Medulla oblongata (tissue), 1 donor: ENCODE data around the gene LNX1.
A peak's percentile ranks its signal among the peaks of the same experiment; 100 is the strongest.

ENCODE experiments used
- DNase-seq: peaks from one replicate; pipeline ENCODE4 v3.0.0-alpha.2; 2015; ENCODE audit errors: extremely low spot score

LNX1 gene

DNA sequence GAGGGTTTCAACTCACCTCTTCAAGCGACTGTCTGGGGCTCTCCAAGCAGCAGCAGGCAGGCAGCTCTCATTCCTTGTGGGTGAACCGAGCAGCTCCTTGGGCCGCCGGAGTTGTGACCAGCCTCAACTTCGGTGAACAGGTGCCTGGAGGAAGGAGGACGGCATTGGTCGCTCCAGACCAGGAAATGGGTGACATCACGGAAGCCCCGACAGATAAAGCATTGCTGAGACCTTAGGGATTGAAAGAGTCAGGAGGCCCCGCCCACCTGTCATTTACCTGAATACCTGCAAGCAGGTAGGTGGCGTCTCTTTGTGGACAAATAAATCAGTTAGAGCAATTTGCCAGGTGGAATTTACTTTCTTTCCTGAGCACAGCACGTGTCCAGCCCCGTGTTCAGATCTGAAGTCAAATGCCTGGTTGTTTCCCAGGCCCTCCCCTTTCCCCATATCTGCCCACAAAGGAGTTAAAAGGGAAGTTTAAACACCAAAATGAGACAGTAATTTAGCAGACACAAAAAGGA is at the start of gene LNX1:
Gene LNX1 (minus strand): TSS at position 115 of the 521 bp plus-strand sequence. CDS start 17,484 bp downstream, outside the sequence.
- DNase-seq, result no peak

DNA sequence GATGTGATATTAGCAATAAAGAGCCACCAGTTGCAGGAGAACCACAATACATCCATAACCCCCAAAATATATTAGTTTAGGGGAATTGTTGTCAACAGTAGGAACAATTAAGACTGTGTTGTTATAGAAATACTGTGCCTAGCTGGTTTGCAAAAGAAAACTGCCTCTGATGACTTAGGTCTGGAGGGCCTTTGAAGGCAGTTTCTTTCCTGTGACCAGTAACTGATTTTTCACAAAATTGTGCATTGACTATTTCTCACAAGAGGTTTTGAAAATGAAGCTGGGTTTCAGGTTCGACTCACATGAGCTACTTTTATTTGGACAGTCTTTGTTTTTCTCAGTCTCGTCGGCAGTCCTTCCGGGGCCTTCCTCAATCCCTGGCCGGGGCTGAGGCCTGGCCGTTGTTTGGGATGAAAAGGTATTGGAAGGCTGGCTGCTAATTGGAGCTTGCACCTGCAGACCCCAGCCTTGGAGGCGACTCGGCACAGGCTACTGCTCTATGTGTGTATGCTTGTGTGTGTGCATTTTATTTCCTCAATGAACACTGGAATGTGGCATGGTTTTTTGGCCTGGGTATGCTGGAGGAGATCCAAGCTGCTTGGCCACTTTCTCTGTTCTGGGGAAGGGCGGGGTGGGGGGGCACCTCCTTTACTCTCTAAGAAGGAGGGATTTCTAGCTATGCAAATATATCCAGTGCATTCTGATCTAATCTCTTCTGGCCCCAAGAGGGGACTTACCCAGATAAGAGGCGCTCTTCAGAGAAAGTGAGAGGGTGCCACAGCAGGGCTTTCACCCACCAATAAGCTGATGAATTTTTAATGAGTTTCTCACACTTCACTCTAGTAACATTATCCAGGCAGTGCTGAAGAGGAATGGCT is 49.5 kb upstream of the LNX1 start:
- DNase-seq, result peak; percentile 7

GRCh38 chr4:53638919-53639318 is 47.6 kb upstream of the LNX1 start:
- no peak for DNase-seq

DNA sequence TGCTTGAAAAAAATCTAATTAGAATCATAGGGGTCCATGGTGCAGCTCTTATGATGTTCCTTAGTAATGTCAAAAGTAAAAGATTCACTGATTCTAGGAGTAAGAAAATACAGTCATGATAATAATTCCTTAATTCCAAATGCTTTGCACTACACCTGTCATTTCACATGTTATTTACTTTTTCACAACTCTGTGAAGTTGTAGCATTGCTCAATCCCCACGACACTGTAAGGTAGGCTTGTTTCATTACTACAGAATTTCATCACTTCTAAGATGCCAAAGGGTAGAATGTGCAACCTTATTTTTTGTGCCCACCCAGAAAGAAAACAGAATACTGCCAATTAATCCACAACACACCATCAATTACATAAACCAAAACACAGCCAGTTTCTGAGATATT is 46.1 kb upstream of the LNX1 start:
- no peak for DNase-seq

DNA sequence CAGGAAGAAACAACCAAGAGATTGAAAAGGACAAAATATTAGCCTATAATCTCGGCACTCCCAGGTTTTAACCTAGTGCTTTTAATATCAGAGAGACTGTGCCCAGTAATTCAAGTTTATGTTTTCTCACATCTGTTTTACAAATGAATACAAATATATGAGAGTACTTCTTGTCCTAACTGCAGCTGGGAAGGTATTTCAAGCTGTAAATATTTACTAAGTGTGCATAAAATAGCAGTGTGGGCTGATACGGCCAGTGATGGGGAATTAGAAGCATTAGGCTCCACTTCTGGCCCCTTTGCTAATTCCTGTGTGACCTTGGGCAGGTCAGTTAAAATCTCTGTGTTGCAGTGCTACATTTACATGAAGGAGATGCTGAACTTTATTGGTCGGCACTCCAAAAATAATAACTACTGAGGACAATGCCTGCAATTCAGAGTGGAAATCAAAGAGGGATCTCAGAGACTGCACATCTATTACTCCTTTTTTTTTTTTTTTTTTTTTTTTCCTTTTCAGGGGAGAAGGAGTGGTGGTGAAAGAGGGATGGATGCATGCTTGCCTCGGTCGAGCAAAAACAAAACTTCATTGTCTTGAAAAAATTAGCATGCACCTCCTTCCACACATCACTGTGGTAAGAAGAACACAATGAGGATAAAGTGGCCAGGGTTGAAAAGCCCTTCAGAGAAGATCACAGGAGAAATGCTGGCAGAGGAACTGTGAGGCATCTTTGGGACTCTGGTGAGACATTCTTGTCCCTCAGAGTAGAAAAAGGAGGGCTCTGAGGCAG is 44.6 kb upstream of the LNX1 start:
- no peak for DNase-seq

DNA sequence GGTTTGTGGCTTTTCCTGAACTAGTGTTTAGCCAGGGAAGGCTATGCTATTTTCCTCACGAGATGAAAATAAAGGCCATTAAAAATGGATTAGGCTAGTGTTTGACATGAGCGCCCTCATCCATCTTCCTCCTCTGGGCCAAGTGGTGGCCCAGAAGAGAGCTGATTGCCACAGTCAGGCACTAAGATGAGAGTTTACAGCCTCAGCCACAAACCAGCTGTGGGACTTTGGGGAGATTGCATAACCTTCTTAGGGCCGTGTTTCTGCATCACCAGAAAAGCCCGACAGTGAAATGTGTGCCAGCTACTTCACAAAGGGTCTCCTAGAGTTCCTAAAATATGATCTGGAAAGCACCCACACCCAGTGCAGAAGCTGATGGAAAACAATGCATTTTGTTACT is 42.3 kb upstream of the LNX1 start:
- DNase-seq, result no peak

GRCh38 chr4:53629296-53629695 is 38.0 kb upstream of the LNX1 start:
- peak; percentile 31 for DNase-seq

DNA sequence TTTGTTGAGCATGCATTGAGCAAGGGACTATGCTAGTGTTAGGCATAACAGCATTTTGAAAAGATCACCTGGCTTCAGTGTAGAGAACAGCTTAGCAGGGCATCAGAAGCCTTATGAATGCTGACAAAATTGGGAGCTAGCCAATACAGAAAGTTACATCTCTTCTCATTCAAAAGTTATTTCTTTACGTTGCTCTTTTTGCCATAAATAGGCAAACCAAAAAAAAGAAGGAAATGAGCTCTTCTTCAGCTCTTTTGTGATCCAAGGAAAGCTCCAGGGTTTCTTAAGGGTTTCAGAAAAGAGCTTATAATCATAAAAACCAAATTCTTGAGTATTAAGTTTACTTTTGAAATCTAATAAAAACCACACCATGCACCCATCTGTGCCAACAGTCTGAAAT is 35.2 kb upstream of the LNX1 start:
- DNase-seq, result no peak

DNA sequence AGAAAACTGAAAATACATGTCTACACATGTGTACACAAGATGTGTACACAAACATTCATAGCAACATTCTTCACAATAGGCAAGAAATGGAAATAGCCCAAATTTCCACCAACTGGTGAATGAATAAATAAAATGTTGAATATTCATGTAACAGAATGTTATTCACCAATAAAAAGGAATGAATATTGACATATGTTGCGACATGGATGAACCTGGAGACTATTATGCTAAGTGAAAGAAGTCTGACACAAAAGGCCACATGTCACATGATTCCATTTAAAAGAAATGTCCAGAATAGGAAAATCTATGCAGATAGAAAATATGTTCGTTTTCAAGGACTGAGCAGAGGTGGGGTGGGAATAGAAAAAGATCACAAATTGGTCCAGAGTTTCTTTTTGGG is 34.6 kb upstream of the LNX1 start:
- no peak for DNase-seq

GRCh38 chr4:53622739-53623151 is 31.5 kb upstream of the LNX1 start:
- no peak for DNase-seq

- DNase-seq, result no peak
These were observed 29.7 kb upstream of the LNX1 start for GRCh38 chr4:53620956-53621355.

- DNase-seq, result no peak
These were observed 28.1 kb upstream of the LNX1 start for GRCh38 chr4:53619431-53619830.

DNA sequence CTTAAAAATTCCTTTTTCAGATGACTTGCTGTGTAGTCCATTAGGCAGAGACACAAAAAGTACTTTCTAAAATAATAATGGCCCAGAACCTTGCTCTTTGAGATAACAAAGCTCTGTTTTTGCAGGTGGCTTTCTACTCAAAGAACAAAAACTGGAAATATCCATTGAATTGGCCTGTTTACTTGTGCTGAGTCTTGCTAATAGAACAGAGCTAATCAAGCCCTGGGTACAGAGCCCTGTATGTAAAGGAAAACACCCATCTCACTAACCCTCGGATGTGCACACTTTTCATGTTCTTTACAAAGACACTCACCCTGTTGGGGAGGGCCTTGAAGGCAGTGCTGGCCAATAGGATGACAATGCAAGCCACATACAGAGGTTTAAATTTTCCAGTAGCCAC is 27.0 kb upstream of the LNX1 start:
- DNase-seq, result no peak

DNA sequence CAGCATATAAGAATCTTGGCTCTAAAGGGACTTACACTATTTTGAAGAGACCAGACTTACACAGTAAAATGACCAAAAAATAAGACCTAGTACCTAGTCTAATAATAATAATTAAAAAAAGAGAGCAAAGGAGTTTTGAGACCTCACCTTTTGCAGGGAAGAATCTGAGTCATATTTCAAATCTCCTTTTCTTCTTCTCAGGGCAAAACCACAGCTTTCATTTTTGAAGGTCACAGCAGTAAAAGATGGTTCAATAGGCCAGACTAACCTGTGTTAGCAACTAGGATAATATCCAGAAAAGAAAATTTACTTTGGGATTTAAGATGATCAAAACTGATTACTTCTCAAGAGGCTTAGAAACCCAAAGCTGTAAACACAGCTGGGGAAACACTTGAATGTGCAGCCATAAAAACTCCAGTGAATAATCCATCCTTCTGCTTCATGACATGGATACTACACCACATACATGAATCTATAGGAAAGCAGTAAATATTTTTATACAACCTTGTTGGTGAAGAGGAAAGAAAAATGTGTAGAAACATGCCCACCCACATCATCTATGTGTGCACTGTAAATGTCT is 25.9 kb upstream of the LNX1 start:
- DNase-seq, result no peak

DNA sequence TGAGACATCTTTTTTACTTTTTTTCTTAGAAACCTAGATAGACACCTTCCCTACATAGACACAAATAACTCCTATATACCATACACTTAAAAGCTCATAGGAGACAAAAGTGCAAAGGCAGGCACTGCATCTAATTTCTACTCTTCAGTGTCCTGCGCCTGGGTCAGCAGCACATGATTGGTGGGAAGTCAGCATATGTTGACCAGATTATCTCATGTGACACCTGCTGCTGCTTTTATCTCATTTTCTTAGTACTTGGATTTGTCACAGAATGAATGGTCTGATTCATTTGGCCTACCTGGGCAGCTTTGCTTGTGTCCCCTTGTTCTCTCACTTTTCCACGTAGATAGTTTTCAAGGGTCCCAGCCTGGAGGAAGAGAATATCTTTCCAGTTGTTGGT is 24.9 kb upstream of the LNX1 start:
- DNase-seq, result no peak

GRCh38 chr4:53614591-53614990 is 23.3 kb upstream of the LNX1 start:
- no peak for DNase-seq

- no peak for DNase-seq
These were observed 22.1 kb upstream of the LNX1 start for GRCh38 chr4:53613428-53613827.

- no peak for DNase-seq
These were observed 17.4 kb upstream of the LNX1 start for GRCh38 chr4:53608649-53609048.

DNA sequence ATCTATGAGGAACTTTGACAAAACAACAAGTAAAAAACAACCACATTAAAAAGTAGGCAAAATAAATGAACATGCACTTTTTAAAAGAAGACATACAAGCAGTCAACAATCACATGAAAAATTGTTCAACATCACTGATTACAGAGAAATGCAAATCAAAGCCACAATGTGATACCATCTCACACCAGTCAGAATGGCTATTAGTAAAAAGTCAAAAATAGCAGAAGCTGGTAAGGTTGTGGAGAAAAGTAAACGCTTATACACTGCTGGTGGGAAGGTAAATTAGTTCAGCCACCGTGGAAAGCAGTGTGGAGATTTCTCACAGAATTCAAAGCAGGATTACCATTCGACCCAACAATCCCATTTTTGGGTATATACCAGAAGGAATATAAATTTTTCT is 17.0 kb upstream of the LNX1 start:
- no peak for DNase-seq

- no peak for DNase-seq
These were observed 14.5 kb upstream of the LNX1 start for GRCh38 chr4:53605783-53606182.

DNA sequence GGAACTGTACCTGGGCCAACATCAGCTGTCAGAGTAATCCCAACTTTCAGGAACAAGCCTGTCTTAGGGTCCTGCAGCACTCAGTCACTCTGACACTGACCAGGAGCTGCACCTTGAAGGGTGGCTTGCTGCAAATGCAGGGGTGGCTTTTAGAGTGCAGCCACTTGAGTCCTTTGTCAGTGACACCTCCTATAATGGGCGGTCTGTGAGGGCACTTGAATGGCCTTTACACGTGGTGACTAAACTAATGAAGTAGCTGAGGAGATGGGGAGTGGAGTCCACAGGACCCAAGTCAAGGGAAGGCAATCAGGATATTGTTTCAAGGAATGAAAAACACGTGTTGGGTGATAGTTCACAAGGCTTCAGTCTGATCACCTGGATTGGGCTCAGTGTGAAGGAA is 11.1 kb upstream of the LNX1 start:
- no peak for DNase-seq

GRCh38 chr4:53601251-53601764 is 10.0 kb upstream of the LNX1 start:
- no peak for DNase-seq
